NT2/D1 (cell line): ENCODE results near the gene IL1RAP.

Experiments
- SUZ12 ChIP-seq: IDR thresholded peaks from 2 replicates; pipeline ENCODE4 v1.6.1; 2011; ENCODE audit not compliant: insufficient read length, insufficient read depth; ENCODE audit errors: extremely low read depth
- YY1 ChIP-seq: IDR thresholded peaks from 2 replicates; pipeline ENCODE4 v1.6.1; 2011; ENCODE audit not compliant: insufficient read length, insufficient read depth
- ZNF274 ChIP-seq: IDR thresholded peaks from 2 replicates; pipeline ENCODE4 v1.6.1; 2011; ENCODE audit warnings: mild to moderate bottlenecking, low read depth, low read length

- no peak for TF ChIP-seq ZNF274
- TF ChIP-seq YY1 = no peak
- no peak for TF ChIP-seq SUZ12
Observed at GRCh38 chr3:190606596-190606995, 92.7 kb downstream of the IL1RAP start.
